ENCODE results near the gene ADAM20.
"Not testable (repeated sequence)": the region's sequence is repeated elsewhere in the genome, so short reads cannot be mapped to it uniquely, and the experiment has no call there.

DNA sequence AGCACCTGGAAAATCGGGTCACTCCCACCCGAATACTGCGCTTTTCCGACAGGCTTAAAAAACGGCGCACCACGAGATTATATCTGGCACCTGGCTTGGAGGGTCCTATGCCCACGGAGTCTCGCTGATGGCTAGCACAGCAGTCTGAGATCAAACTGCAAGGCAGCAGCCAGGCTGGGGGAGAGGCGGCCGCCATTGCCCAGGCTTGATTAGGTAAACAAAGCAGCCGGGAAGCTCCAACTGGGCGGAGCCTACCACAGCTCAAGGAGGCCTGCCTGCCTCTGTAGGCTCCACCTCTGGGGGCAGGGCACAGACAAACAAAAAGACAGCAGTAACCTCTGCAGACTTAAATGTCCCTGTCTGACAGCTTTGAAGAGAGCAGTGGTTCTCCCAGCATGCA lies 59.3 kb downstream of the ADAM20 start:
- not testable (repeated sequence) for TF ChIP-seq POLR2A, CTCF, POLR2AphosphoS5 (IDR thresholded peaks at IDR 0.05)
